ENCODE data around the gene BCAT1. TPM values are rescaled to one million over a fixed set of nuclear protein-coding genes. Genes with fewer than 3 reads are reported as not detected.
"Not testable (repeated sequence)": the region's sequence is repeated elsewhere in the genome, so short reads cannot be mapped to it uniquely, and the experiment has no call there.

The BCAT1 gene
- total RNA-seq, 1 experiment from 2014 or later = not detected

DNA sequence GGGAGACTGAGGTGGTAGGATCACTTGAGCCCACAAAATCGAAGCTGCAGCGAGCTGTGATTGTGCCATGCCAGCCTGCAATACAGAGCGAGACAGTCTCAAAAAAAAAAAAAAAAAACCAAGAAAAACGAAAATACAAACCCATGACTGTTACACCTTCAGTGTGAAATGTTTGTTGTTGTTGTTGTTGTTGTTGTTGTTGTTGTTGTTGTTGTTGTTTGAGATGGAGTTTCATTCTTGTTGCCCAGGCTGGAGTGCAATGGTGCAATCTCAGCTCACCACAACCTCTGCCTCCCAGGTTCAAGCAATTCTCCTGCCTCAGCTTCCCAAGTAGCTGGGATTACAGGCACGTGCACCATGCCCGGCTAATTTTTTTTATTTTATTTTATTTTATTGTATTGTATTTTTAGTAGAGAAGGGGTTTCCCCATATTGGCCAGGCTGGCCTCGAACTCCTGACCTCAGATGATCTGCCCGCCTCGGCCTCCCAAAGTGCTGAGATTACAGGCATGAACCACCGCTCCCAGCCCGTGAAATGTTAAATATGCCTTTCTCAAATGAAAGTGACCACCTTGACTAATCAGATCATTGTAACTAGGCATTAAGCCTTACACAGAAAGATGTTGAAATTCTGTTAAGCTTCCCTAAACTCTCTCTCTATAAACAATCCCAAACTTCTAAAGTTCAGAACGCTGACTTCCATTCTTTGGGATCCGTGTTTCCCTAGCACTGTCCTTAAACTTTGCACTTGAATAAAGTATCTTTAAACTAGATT, 20.2 kb downstream of the BCAT1 start:
- DNase-seq (ENCODE audit: low spot score) = not testable (repeated sequence)

DNA sequence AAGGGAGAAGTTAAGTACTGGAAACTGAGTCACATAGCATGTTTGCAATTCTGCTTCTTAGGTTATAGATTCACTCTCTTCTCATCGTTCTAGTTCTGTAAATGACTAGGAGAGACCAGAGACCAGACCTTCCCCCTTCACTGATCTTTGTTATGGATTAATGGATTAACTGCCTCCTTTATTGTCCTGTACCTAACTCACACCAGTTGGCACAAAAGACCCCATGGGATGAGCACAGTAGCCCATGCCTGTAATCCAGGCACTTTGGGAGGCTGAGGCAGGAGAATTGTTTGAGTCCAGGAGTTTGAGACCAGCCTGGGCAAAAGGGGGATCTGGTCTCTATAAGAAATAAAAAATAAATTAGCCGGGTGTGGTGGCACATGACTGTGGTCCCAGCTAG, 20.8 kb downstream of the BCAT1 start:
- DNase-seq (ENCODE audit: low spot score) = no peak

DNA sequence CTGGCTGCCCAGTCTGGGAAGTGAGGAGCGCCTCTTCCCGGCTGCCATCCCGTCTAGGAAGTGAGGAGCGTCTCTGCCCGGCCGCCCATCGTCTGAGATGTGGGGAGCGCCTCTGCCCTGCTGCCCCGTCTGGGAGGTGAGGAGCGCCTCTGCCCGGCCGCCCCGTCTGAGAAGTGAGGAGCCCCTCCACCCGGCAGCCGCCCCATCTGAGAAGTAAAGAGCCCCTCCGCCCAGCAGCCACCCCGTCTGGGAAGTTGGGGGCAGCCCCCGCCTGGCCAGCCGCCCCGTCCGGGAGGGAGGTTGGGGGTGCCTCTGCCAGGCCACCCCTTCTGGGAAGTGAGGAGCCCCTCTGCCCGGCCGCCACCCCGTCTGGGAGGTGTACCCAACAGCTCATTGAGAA, 22.8 kb downstream of the BCAT1 start:
- not testable (repeated sequence) for DNase-seq (ENCODE audit: low spot score)

DNA sequence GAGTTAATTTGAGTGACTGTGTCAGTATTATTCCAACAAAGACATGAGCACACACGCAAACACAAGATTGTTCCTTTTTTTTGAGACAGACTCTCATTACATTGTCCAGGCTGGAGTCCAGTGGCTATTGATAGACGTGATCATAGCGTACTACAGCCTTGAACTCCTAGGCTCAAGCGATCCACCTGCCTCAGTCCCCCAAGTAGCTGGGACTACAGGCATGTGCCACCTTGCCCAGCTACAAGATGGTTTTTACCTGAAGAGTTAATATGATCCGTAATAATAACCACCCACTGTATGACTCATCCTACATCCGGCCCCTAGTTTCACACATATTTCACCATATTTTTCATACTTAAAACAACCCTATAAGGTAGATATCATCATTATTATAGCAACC, 26.8 kb downstream of the BCAT1 start:
- no peak for DNase-seq (ENCODE audit: low spot score)

DNA sequence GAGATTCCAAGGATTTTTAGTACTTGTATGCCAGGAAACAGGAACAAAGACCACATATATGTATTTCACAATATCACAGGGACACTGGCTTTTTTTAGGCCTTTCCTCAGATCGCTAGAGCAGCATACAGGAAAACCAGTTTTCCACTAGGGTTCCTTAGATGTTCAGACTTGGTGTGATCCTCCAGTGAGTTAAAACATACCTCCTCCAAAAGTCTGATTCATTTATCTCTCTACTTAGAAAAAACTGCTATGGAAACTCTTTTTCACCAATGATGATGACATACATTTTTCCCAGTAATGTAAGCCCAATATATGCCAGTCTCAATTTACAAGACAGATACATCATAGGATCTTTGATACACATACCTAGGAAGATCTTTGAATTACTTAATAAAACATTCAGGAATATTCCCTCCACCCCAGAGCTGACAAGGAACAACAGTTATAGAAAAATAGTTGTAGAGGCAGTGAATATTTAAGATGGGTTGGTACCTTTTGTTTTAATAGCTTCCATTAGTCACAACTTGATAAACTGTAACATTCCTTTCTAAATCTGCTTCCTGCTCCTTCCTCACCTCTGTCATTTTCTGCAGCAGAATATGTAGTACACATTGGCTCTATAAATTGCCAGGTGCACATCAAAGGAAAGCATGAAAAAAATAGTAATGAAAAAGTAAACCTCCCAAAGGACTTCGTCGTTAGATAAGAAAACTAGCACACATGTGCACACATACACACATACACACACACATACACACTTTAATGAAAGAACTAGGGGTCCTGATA, 27.5 kb downstream of the BCAT1 start:
- DNase-seq (ENCODE audit: low spot score) = no peak

DNA sequence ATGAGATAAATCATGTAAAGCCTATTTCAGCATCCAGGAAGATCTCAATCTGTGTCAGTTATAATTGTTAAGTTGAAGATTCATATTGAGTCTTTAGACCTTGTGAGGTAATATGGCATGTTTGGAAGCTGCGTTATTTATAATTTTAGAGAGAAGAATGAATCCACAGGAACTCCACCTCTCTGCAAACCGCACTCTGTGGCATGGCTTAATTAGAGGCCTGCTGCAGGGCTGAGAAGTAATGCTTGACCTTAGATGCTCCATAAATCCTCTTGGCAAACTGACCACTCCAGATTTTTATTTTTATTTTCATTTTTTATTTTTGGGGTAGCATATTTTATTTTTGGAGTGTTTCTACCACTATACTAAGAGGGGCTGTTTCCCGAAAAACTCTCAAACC, 28.8 kb downstream of the BCAT1 start:
- DNase-seq (ENCODE audit: low spot score) = no peak

DNA sequence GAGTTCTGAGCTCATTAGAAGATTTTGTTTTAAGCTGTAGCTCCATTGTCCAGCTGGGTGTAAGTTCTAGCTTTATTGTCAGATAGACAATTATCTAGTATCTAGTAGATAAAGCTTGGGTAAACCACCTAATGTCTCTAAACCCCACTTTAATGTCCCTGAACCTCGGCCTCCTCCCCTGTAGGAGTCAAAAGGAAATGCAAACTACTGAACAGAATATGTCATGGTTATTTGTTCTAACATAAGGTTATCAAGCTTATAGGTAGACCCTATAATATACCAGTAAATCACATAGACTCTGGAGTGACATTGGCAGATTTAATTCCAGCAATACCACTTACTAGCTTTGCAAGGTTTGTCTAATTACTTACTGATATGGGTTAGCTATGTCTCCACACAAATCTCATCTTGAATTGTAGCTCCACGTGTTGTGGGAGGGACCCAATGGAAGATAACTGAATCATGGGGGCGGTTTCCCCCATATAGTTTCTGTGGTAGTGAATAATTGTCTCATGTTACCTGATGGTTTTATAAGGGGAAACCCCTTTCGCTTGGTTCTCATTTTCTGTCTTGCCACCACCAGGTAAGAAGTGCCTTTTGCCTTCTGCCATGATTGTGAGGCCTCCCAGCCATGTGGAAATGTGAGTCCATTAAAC, 29.4 kb downstream of the BCAT1 start:
- DNase-seq (ENCODE audit: low spot score) = no peak

DNA sequence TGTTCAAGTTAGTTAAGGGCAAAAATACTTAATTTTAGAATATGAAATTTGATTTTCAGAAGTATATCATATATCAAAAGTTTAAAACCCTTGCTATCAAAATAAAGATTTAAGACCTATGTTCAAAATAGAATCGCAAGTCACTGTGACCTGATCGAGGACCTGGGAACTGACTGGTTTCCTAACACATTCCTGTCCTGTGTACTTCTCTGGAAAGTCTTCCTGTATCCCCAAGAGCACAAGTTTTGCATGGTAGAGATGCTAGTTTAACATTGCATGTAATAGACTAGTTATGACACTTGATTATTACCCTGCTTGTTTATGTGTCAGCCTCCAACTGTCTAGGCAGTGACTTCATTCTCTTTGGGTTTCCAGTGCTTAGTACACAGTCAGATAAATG, 30.3 kb downstream of the BCAT1 start:
- DNase-seq (ENCODE audit: low spot score) = no peak

DNA sequence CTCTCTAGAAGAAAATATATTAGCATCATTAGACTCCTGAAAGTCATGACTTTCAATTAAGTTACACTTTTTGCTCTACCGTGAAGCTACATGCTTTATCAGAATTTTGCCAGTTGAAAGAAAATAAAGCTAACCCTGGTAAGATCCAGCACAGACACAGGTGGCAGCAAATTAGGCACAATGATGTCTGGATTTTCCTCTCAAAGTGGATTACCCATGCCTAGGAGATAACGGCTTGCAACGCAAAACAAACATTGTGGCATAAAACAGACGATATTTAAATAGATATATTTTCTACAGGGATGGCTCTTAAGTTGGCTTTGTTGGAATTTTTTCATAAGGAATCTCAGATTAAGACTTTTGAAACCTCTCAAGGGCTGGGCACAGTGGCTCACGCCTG, 33.4 kb downstream of the BCAT1 start:
- DNase-seq (ENCODE audit: low spot score) = no peak

DNA sequence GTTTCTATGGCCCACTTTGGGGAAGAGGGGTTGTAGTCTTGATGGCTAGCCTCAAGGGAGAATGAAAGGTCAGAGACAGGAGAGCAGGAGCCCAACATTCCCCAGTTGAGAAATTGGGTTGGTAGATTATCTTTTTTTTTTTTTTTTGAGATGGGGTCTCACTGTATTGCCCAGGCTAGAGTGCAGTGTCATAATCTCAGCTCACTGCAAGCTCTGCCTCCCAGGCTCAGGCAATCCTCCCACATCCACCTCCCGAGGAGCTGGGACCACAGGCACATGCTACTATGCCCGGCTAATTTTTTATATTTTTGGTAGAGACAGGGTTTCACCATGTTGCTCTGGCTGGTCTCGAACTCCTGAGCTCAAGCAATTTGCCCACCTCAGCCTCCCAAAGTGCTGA, 34.9 kb downstream of the BCAT1 start:
- no peak for DNase-seq (ENCODE audit: low spot score)

DNA sequence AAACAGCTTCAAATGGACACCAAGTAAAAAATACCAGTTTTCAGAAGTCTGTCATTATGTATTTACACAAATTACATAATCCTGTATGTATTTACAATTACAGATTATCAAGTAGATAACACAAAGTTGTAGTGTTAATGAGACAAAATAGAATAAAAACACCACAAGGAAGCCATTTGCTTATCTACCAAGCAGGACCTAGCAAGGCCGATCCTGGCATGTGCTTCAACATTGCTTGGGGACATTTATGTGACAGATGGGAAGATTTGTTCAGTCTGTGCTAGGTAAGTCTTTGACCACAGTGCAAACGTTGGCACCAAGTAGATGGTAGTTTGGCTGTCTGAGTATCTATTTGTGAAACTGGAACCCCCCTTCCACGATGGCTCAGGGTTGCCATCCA, 35.8 kb downstream of the BCAT1 start:
- no peak for DNase-seq (ENCODE audit: low spot score)

DNA sequence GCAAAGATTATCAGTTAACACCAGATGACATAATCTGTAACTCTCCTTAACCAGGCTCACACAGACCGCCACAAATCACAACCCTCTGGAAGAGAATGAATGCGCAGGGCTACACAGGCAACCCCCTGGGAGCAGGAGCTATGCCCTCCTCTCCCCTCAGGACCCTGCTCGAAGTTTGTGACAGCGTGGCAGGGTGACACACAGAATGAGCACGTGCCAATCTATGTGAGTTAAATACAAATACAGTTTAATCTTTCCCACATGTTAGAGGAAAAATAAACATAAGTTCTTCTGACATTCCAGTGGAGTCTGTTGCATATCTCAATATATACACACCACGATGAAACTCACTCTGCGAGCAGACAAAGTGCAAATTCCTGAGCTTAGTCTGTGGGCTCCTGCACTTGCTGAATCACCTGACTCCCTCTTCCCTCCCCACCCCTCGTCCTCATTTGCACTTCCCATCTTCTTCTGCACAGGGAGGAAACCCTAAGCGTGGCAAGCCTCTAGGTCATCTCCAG, 37.6 kb downstream of the BCAT1 start:
- DNase-seq (ENCODE audit: low spot score) = no peak

DNA sequence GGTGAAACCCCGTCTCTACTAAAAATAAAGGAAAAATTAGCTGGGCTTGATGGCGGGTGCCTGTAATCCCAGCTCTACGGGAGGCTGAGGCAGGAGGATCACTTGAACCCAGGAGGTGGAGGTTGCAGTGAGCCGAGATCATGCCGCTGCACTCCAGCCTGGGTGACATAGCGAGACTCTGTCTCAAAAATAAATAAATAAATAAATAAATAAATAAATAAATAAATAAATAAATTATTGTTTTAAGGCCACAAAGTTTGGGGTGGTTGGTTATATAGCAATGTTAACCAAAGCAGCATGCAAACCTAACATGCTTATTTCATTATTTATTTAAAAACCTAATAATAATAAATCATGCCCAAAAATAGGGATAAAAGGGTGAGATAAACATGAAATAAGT, 38.7 kb downstream of the BCAT1 start:
- not testable (repeated sequence) for DNase-seq (ENCODE audit: low spot score)

DNA sequence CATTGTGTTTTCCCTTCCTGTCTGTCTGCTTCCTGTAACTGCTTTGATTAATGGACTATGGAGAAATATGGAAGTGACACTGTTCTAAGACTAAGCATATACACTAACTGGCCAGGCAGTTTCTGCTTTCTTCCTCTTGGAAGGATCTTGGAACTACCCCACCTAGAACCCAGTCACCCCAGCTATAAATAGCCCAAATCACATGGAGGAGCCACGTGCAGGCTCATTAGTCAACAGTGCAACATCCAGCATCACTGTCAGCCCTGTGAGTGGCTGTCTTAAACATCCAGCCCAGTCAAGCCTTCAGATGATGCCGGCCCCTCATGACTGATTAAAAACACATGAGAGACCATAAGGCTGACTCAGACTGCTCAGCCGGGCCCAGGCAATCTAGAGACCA, 39.2 kb downstream of the BCAT1 start:
- DNase-seq (ENCODE audit: low spot score) = no peak

DNA sequence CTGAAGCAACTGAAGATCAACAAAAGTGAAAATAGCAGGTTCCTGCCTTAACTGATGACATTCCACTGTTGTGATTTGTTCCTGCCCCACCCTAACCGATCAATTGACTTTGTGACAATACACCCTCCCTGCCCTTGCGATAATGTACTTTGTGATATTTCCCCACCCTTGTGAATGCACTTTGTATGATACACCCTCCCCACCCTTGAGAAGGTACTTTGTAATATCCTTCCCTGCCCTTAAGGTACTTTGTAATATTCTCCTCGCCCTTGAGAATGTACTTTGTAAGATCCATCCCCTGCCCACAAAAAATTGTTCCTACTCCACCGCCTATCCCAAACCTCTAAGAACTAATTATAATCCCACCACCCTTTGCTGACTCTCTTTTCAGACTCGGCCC, 41.4 kb downstream of the BCAT1 start:
- no peak for DNase-seq (ENCODE audit: low spot score)

DNA sequence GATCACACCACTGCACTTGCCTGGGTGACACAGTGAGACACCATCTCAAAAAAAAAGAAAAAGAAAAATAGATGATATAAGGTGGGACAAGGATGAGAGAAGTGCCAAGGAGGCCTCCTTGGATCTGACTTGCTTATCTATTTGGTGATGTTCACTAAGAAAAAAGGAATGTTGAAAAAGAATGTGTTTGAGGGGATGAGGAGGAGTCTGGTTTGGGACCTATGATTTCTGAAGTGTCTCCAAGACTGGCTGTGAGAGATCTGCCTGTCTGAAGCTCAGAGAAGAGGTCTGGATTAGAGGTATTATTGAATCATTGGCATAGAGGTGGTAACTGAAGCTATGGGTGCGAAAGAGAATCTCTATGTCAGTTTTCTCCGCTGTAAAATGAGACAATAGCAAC, 42.8 kb downstream of the BCAT1 start:
- no peak for DNase-seq (ENCODE audit: low spot score)

DNA sequence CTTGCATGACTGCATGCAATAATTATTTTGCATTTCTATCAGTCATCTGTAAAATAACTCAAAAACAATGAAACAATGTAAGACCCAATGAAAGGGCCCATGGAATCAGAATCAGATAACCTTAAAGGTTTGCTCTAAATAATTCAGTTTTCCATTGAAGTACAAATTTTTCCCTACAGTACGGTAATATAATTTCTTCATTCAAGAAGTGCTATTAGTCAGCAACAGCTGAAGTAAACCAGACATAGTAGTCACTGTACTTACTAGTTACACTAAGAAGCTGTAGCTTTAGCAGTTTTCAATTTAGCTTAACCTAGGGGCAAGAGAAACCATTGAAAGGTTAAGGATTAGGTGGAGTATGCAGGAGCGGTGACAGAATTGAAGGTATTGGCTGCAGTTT, 43.5 kb downstream of the BCAT1 start:
- no peak for DNase-seq (ENCODE audit: low spot score)

DNA sequence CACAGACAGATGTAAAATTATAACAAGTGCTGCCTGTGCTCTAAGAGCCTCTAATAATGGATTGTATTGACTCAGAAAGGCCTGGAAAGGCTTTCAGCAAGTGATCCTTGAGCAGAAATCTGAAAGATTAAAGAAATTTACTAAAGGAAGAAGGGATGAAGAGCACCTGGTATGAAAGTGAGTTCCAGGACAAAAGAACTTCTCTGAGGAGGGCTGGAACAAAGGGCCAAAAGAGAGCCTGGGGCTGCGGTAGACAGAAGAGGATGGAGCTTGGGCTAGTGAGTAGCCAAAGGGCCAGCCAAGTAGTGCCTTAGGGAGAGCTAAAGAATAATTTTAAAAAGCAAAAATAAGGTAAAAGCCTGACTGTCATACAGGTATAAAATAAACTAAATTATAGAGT, 44.0 kb downstream of the BCAT1 start:
- no peak for DNase-seq (ENCODE audit: low spot score)

DNA sequence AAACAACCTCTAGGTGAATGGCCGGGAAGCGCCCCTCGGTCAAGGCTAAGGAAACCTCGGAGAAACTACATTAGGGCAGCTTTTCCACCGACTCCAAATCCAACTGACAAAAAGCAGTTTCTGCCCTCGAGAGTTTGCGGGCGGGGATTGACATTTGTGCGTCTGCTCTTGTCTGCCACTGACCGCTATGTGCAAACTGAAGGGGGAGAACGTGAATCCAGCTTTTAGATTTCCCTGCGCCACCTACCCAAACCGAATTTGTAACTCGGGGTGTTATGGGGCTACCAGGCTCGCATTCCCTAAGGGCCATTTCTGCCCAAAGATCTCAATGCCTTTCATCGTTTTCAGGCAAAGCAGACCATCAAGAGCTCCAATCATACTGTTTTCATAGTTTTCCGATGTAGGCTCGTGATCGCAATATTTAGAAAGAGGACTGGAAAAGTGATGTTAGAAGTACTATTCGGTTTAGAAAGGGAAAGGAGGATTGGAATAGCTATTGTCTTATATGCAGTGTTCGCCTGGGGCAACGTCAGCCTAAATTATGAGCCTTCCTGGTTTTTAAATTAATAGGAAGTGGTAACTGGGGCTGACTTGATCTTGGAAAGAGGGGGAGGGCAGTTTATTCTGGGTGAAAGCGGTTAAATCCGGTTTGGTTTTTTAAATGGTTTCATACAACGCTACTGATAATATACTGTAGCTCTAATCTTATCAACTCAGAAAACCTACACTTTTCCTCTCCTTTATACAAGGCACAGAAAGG, 45.4 kb downstream of the BCAT1 start:
- DNase-seq (ENCODE audit: low spot score) = no peak

DNA sequence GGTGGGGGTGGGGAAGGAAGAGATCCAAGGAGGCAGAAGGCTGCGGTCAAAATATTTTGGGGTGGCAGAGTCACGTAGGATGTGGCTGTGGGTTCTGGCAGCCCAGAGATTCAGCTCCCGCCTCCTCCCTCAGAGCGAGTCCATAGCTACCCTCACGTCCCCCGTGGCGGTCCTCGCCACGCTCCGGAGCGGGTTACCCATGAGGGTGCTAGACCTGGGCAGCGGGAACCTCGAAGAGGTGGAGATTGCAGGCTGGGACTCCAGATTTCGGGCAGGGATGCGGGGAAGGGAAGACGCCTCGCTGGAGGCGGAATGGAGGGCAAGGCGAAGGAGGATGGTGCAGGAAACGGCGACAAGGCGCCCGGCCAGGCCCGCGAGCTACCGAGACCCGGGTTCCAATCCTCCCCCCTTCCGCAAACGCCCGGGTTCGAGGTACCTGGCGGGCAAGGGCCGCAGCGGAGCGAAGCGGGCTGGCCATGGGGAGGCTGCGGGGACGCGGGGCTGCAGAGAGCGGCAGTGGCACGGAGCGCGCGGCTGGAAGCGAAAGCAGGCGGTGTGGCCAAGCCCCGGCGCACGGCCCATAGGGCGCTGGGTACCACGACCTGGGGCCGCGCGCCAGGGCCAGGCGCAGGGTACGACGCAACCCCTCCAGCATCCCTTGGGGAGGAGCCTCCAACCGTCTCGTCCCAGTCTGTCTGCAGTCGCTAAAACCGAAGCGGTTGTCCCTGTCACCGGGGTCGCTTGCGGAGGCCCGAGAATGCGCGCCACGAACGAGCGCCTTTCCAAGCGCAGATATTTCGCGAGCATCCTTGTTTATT, 46.2 kb downstream of the BCAT1 start:
- DNase-seq (ENCODE audit: low spot score) = no peak

All from HT-29 (cell line).